Stomach (tissue), 4 donors: Measurements from ENCODE around the gene HSPB7.
A peak's percentile ranks its signal among the peaks of the same experiment; 100 is the strongest.

ENCODE experiments used
- EP300 ChIP-seq: sonication (generic); formaldehyde crosslinking; IDR thresholded peaks from one replicate; pipeline ENCODE4 v1.6.1; 2017; ENCODE audit warnings: antibody characterized with exemption
- POLR2A ChIP-seq, 4 donors: fragments of 450-650 bp; IDR thresholded peaks; one replicate each; pipeline ENCODE4 v1.6.1; 2016; ENCODE audit warnings: antibody characterized with exemption in 4 of 4, control low read depth in 2 of 4, mild to moderate bottlenecking in 1 of 4, moderate library complexity in 1 of 4
- POLR2AphosphoS5 ChIP-seq, 3 donors: sonication (generic); formaldehyde crosslinking; IDR thresholded peaks; one replicate each; pipeline ENCODE4 v1.6.1; 2016; ENCODE audit warnings: antibody characterized with exemption in 3 of 3
- TF ChIP-seq, protein P1 (sequence below), 7 experiments: fragments of 450-650 bp in 4 of 7; fragments of 200-600 bp in 3 of 7; sonication (generic) in 3 of 7; IDR thresholded peaks; one replicate each; pipeline ENCODE4 v1.5.1; 2016 to 2019; ENCODE audit warnings: antibody characterized with exemption in 7 of 7, control low read depth in 2 of 7, mild to moderate bottlenecking in 1 of 7

- TF ChIP-seq, protein P1, sequence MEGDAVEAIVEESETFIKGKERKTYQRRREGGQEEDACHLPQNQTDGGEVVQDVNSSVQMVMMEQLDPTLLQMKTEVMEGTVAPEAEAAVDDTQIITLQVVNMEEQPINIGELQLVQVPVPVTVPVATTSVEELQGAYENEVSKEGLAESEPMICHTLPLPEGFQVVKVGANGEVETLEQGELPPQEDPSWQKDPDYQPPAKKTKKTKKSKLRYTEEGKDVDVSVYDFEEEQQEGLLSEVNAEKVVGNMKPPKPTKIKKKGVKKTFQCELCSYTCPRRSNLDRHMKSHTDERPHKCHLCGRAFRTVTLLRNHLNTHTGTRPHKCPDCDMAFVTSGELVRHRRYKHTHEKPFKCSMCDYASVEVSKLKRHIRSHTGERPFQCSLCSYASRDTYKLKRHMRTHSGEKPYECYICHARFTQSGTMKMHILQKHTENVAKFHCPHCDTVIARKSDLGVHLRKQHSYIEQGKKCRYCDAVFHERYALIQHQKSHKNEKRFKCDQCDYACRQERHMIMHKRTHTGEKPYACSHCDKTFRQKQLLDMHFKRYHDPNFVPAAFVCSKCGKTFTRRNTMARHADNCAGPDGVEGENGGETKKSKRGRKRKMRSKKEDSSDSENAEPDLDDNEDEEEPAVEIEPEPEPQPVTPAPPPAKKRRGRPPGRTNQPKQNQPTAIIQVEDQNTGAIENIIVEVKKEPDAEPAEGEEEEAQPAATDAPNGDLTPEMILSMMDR (IDR thresholded peaks at IDR 0.05), result no peak
- TF ChIP-seq POLR2A (IDR thresholded peaks at IDR 0.05) (no peak), EP300 (peak; percentile 87), POLR2AphosphoS5 (IDR thresholded peaks at IDR 0.05) (peak in 2 of 3 donors; percentile 44 to 59)
Measured at GRCh38 chr1:16015960-16016901, 1.6 kb downstream of the HSPB7 start.
